ENCODE measurements around the gene PHPT1. TPM values are rescaled to one million over a fixed set of nuclear protein-coding genes. Genes with fewer than 3 reads are reported as not detected.
"Not testable (repeated sequence)": the region's sequence is repeated elsewhere in the genome, so short reads cannot be mapped to it uniquely, and the experiment has no call there.

The PHPT1 gene
- total RNA-seq: 10 to 100 TPM; 37.5 to 92.1 TPM

DNA sequence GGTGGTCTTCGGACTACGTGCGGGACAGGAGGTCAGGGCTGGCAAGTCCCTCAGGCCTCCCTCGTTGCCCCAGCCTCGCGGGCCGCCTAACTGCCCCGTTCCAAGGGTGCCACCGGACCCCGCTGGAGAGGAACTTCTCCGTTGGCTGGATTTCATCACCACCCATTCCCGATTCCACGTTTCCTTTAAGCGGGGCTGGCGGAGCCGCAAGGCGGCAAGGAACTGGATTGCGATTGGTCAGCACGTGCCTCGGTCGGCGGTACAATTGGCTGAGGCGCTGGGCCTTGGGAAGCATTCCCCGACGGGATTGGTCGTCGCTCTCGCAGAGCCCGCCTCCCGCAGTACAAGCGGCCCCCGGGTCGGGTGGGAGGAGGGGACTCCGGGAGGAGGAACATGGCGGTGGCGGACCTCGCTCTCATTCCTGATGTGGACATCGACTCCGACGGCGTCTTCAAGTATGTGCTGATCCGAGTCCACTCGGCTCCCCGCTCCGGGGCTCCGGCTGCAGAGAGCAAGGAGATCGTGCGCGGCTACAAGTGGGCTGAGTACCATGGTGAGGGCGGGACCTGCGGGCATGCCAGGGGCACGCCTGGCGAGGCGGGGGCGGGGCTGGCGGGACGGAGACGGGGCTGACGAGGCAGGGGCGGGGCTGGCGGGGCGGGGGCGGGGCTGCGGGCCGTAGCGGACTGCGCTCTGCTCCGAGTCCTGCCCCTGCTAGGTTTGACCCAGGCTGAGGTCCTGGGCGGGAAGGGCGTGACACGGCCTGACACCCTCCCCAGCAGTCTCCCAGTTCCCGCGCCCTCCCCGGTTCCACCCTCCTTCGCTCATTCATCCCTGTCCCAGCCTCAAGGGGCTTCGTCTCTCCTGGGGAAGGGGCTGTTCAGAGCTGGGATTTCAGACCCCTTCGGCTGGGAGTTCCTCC, at the start of gene PHPT1:
Gene PHPT1, plus strand, starts transcription at position 372 of the 922 bp plus-strand sequence. Its CDS starts 22 bp downstream, at position 394.
- Histone ChIP-seq H3K9me3 (no peaks in the 10 kb centered on the region), H3K4me1 (ENCODE audit: control insufficient read depth in 1 of 2, low read depth in 2 of 2) (peaks cover 7 to 37% of the 10 kb centered on the region in 2 donors), H3K27ac (peak within 1 kb of the TSS; percentile 80 to 83), H3K4me3 (peak within 1 kb of the TSS; percentile 99), H3K27me3 (replicated peaks; ENCODE audit: insufficient read depth) (peaks cover 3% of the 10 kb centered on the region), H3K36me3 (no peaks in the 10 kb centered on the region)
- DNase-seq (ENCODE audit: low spot score) (peak; percentile 95), ATAC-seq (ENCODE audit: insufficient number of reproducible peaks, low FRiP score, low read depth) (peak; percentile 92)
- TF ChIP-seq, protein P1, sequence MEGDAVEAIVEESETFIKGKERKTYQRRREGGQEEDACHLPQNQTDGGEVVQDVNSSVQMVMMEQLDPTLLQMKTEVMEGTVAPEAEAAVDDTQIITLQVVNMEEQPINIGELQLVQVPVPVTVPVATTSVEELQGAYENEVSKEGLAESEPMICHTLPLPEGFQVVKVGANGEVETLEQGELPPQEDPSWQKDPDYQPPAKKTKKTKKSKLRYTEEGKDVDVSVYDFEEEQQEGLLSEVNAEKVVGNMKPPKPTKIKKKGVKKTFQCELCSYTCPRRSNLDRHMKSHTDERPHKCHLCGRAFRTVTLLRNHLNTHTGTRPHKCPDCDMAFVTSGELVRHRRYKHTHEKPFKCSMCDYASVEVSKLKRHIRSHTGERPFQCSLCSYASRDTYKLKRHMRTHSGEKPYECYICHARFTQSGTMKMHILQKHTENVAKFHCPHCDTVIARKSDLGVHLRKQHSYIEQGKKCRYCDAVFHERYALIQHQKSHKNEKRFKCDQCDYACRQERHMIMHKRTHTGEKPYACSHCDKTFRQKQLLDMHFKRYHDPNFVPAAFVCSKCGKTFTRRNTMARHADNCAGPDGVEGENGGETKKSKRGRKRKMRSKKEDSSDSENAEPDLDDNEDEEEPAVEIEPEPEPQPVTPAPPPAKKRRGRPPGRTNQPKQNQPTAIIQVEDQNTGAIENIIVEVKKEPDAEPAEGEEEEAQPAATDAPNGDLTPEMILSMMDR (IDR thresholded peaks at IDR 0.05): no peak

GRCh38 chr9:136799854-136800657, 49.2 kb upstream of the PHPT1 start:
- Histone ChIP-seq H3K4me3 (peak overlapping the region; percentile 62), H3K9me3 (no peaks in the 10 kb centered on the region), H3K36me3 (no peaks in the 10 kb centered on the region), H3K4me1 (ENCODE audit: control insufficient read depth in 1 of 2, low read depth in 2 of 2) (peaks cover 14 to 15% of the 10 kb centered on the region in 2 donors), H3K27ac (no peak overlapping the region), H3K27me3 (replicated peaks; ENCODE audit: insufficient read depth) (peaks cover 7% of the 10 kb centered on the region)
- DNase-seq (ENCODE audit: low spot score) (no peak), ATAC-seq (ENCODE audit: insufficient number of reproducible peaks, low FRiP score, low read depth) (no peak)
- TF ChIP-seq, protein P1 (IDR thresholded peaks at IDR 0.05): no peak

DNA sequence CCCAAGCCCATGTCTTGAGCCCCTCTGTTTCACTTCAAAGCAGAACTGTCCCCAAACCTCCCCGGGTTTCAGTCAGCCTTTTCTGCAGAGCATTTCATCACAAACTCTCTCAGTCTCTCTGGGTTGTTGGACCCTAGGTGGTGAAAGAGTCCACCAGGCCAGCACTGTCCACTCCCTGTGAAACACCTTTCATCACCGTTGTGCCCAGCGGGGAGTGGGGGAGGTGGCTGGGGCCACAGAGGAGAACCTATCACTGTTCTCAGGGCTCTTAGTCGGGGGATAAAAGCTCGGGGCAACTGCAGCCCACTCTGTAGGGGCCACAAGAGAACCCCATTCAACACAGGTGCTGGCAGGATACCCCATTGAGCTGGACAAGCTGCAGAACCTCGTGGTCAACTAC, 46.9 kb upstream of the PHPT1 start:
- H3K9me3 ChIP-seq: no peaks in the 10 kb centered on the region
- TF ChIP-seq, protein P1 (IDR thresholded peaks at IDR 0.05): no peak
- ATAC-seq (ENCODE audit: insufficient number of reproducible peaks, low FRiP score, low read depth) (no peak), DNase-seq (ENCODE audit: low spot score) (no peak)
- H3K4me1 ChIP-seq (ENCODE audit: control insufficient read depth in 1 of 2, low read depth in 2 of 2): peaks cover 22 to 27% of the 10 kb centered on the region in 2 donors
- no peak overlapping the region for H3K4me3 ChIP-seq
- no peaks in the 10 kb centered on the region for H3K36me3 ChIP-seq
- H3K27me3 ChIP-seq (replicated peaks; ENCODE audit: insufficient read depth): peaks cover 7% of the 10 kb centered on the region
- no peak overlapping the region for H3K27ac ChIP-seq

DNA sequence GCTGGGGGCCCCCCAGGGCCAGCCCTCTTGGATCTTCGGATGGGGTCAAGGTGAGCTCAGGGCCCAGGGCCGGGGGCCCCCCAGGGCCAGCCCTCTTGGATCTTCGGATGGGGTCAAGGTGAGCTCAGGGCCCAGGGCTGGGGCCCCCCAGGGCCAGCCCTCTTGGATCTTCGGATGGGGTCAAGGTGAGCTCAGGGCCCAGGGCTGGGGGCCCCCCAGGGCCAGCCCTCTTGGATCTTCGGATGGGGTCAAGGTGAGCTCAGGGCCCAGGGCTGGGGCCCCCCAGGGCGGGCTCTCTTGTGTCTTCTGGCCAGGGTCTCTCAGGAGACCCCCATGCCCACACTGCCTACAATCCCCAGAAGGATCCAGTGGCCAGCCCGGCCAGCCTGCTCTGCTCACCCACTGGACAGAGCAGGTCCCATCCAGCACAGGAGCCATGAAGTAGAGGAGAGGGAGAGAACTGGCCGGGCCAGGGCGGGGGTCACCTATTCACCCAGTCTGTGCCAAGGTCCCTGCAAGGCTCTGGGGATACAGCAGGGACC, 46.1 kb upstream of the PHPT1 start:
- not testable (repeated sequence) for H3K27me3 ChIP-seq (replicated peaks; ENCODE audit: insufficient read depth); H3K9me3 ChIP-seq; H3K4me3 ChIP-seq; H3K36me3 ChIP-seq; H3K27ac ChIP-seq; ATAC-seq (ENCODE audit: insufficient number of reproducible peaks, low FRiP score, low read depth); DNase-seq (ENCODE audit: low spot score)
- H3K4me1 ChIP-seq (ENCODE audit: control insufficient read depth in 1 of 2, low read depth in 2 of 2): peaks cover 22 to 28% of the 10 kb centered on the region in 2 donors

GRCh38 chr9:136803551-136804508, 45.4 kb upstream of the PHPT1 start:
- Histone ChIP-seq H3K27me3 (replicated peaks; ENCODE audit: insufficient read depth) (peaks cover 7% of the 10 kb centered on the region), H3K4me1 (ENCODE audit: control insufficient read depth in 1 of 2, low read depth in 2 of 2) (peaks cover 24 to 31% of the 10 kb centered on the region in 2 donors), H3K4me3 (no peak overlapping the region), H3K9me3 (no peaks in the 10 kb centered on the region), H3K36me3 (no peaks in the 10 kb centered on the region), H3K27ac (no peak overlapping the region)
- TF ChIP-seq, protein P1 (IDR thresholded peaks at IDR 0.05): no peak
- DNase-seq (ENCODE audit: low spot score) (no peak), ATAC-seq (ENCODE audit: insufficient number of reproducible peaks, low FRiP score, low read depth) (no peak)

Data from thoracic aorta (tissue), 2 donors.